Stimulated activated CD8-positive, alpha-beta memory T cell treated with anti-CD3 and anti-CD28 coated beads, Interleukin-2, amount 100 ng/mL, for 48 hours (primary cell): ENCODE results near the gene AFF4.
"Not testable (repeated sequence)": the region's sequence is repeated elsewhere in the genome, so short reads cannot be mapped to it uniquely, and the experiment has no call there.

Source experiments
- DNase-seq, 2 donors: peaks; one replicate each; pipeline ENCODE4 v3.0.0-alpha.2; 2020; ENCODE audit warnings: low read depth in 2 of 2

AFF4 gene

DNA sequence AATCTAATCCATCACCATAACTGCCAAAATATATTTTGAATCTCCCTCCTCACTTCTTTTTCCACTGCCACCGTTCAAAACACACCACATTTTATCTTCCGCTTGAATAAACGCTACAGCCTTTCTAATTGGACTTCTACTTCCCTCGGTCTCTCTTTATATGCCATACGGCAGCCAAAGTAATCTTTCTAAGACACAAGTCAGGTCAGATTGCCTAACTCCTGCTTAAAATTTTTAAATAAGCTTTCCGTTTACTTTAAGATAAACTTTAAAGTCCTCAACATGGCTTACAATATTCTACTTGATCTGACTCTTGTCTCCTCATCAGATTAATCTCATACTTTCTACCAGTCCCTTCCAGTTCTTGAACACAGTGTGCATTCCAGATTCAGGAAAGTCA, 9.7 kb downstream of the AFF4 start:
- DNase-seq = no peak

- no peak for DNase-seq
Measured at GRCh38 chr5:132952829-132953228, 10.6 kb downstream of the AFF4 start.

DNA sequence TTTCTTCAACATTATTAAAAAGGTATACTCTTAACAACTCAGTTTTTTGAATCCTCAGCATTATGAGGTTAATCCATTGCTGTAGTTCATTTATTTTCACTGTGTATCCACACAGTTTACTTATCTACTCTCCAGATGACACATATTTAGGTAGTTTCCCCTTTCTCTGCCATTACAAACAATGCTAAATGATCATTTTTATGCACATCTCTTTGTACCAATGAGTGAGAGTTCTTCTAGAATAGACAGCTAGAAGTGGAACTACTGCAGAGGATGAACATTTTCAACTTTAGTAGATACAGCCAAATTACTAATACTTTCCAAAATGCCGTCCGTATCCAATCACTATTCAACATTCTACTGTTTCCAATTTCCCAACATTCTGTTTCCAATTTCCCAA, 11.5 kb downstream of the AFF4 start:
- no peak for DNase-seq

- DNase-seq = no peak
Measured at GRCh38 chr5:132949136-132949535, 14.3 kb downstream of the AFF4 start.

- no peak for DNase-seq
Measured at GRCh38 chr5:132947671-132948070, 15.8 kb downstream of the AFF4 start.

DNA sequence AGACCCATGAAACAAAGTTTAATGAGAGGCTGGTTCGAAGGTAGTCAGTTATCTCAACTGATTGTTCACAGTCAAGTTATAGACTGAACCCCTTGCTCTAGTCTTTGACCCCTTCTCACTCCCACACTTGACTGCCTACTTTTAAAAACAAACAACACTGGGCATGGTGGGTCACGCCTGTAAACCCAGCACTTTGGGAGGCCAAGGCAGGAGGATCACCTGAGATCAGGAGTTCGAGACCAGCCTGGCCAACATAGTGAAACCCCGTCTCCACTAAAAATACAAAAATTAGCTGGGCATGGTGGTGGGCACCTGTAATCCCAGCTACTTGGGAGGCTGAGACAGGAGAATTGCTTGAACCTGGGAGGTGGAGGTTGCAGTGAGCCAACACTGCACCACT, 18.1 kb downstream of the AFF4 start:
- DNase-seq = not testable (repeated sequence)

DNA sequence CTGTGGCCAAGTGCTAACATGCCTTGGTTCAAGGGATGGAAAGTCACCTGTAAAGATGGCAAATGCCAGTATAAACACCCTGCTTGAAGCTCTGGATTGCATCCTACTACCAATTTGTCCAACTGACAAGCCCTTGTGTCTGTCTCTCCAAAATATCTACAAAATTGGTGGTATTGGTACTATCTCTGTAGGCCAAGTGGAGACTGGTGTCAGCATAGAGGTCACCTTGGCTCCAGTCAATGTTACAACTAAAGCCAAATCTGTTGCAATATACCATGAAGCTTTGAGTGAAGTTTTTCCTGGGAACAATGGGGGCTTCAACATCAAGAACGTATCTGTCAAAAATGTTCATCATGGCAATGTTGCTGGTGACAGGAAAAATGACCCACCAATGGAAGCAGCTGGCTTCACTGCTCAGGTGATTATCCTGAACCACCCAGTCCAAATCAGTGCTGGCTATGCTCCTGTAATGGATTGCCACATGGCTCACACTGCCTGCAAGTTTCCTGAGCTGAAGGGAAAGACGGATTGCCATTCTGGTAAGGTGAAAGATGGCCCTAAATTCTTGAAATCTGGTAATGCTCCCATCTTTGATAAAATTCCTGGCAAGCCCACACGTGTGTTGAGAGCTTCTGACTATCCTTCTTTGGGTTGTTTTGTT, 19.9 kb downstream of the AFF4 start:
- DNase-seq = no peak

GRCh38 chr5:132941331-132941730, 22.1 kb downstream of the AFF4 start:
- DNase-seq = no peak

DNA sequence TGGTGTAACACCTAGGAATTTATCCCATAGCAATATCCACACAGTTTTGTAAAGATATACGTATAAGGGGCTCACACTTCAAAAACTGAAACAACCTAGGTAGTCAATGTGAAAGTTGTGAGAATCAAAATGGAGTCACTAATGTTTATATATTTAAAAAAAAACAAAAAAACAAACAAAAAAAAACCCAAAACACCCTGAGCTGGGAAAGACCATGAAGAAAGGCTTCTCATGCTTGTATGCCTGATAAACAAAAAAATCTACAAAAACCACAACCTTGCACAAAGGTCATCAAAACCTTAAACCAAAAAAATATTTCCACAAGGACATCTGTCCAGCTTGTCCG, 35.4 kb downstream of the AFF4 start:
- no peak for DNase-seq

DNA sequence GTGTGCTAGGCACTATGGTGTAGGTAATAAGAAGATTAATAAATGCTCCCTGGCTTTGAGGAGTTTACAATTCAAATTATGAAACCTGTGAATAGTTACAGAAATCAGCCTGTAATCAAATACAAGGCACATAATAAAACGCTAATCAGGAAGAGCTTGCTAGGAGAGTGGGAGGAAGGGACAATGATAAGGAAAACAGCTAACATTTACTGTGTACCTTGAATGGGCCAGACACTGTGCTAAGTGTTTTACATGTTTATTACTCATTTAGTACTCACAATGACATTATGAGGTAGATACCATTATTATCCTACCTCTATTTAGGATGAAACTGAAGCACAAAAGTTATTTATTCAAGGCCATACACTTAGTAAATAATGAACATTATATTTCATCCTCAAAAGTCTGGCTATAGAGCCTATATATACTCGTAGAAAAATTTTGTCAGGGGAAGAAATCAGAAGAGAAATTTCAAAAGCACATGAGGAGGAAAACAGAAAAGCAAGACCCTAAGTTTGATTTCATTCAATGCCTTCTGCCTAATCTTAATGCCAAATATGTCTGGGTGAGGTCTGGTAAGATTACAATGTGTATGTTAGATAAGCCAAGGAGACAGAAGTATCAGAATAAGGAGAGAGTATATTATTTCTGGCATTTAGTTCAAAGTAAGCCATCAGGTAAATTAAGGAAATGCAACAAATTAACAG, 35.9 kb downstream of the AFF4 start:
- no peak for DNase-seq

DNA sequence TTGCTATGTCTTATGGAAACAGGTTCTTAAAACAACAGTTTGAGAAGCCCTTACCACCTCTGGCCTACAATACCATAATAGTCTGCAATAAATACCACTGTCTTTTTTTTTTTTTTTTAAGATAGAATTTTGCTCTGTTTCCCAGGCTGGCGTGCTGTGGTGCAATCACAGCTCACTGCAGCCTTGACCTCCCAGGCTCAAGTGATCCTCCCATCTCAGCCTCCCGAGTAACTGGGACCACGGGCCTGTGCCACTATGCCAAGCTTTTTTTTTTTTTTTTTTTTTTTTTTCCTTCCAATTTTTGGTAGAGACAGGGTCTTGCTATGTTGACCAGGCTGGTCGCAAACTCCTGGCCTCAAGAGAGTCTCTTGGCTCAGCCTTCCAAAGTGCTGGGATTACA, 37.0 kb downstream of the AFF4 start:
- DNase-seq = no peak

- DNase-seq = no peak
Measured at GRCh38 chr5:132916086-132916485, 47.3 kb downstream of the AFF4 start.

- no peak for DNase-seq
Measured at GRCh38 chr5:132915681-132916080, 47.8 kb downstream of the AFF4 start.

DNA sequence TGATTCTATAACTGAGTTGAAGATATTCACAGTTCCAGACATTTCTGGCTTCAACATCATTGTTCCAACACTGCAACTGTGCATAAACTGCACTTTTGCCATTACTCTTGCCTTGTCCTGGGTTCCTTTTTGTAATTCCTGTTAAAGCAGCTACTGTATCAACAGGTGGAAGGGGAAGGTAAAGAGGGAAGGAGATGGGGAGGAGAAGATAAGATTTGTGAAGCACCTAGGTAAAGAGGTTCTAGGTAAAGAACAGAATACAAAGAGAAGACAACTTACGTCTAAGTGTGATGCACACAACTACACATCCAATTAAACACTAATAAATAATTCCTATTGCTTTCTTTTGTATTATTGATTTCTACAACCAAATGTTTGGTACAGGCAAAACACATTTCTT, 53.7 kb downstream of the AFF4 start:
- no peak for DNase-seq

GRCh38 chr5:132907161-132907560, 56.3 kb downstream of the AFF4 start:
- DNase-seq = no peak

DNA sequence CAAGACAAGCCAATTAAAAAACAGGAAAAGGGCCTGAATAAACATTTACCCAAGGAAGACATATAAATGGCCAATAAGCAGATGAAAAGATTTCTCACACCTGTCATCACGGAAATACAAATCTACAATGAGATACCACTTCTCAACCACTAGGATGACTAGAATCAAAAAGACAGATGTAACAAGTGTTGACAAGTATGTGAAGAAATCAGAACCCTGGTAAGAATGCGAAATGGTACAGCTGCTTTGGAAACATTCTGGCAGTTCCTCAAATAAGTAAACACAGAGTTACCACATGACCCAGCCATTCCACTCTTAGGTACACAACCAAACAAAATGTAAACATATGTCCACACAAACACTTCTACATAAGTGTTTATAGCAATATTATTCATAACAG, 57.5 kb downstream of the AFF4 start:
- DNase-seq = no peak

DNA sequence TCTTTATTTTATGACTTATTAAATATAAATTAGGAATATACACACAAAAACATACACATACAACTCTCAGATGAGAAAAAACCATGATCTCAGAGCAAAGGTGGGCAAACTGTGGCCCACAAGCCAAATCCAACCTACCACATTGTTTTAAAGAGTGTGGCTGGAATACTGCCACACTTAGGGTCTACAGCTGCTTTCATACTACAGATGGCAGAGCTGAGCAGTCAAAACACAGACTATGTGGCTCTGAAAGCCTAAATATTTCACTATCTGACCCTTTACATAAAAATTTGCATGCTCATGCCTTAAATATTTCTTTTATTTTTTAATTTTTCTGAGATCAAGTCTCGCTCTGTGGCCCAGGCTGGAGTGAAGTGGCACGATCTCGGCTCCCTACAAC, 61.7 kb downstream of the AFF4 start:
- no peak for DNase-seq

GRCh38 chr5:132901036-132901435, 62.4 kb downstream of the AFF4 start:
- DNase-seq = no peak

DNA sequence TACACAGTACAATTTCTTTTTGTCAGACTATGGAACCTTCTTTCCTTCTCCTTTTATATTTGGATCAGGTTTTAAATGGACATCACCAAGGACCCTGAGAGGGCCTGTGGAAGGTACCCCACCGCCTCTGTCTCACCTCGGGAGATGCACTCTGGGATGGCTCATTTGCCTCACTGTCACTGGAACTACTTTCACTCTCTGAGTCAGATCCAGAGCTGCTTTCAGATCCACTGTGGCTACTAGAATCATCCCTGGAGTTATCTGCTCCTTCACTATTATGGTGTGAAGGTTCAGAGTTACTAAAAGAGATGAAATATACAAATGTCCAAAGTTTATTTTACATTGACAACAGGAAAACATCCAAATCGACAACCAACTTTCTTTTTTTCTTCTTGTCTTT, 65.3 kb downstream of the AFF4 start:
- no peak for DNase-seq

- no peak for DNase-seq
Measured at GRCh38 chr5:132896685-132897084, 66.7 kb downstream of the AFF4 start.

GRCh38 chr5:132895719-132896305, 67.6 kb downstream of the AFF4 start:
- DNase-seq = no peak

DNA sequence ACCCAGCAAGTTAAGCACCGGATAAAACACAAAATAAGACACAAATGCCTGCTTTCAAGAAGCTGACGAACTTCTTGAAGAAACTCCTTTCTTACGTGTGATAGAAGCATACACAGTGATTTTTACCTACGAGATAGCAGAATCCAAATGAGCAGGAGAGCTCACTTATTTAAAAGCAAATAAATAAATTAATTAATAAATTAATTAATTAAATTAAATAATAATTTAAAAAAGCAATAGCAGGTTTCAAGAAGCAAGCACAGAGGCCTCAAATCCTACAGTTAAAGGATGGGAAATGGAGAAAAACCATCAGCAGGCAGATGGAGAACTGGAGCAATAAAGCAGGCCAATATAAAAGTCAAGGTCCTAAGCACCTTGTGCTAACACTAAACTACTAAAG, 72.6 kb downstream of the AFF4 start:
- no peak for DNase-seq

- DNase-seq = no peak
Measured at GRCh38 chr5:132889501-132889900, 73.9 kb downstream of the AFF4 start.

DNA sequence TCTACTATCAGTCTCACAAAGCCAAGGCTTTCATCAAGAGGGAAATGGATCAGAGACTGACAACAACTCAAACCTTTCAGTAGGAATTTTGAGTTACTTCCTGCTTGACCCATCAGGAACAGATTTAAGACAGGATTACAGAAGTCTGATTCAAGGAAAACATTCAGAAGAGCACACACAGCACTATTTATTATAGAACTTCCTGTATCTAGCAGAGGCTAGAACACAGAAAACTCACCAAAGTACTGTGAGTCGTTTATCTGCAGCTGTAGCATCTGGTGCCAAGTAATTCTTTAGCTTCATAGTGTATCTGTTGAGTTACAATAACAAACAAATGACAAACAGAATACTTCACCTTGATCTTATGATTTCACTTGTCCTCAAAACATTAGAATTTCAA, 76.2 kb downstream of the AFF4 start:
- DNase-seq = no peak
